ENCODE data around the gene NDFIP1. TPM values are rescaled to one million over a fixed set of nuclear protein-coding genes. Genes with fewer than 3 reads are reported as not detected.

Gene NDFIP1
- total RNA-seq, 1 experiment from 2014 or later, result 40.9 TPM

GRCh38 chr5:142178651-142179050 is 70.1 kb downstream of the NDFIP1 start:
- POLR2A ChIA-PET, result no interaction called here
- CTCF ChIA-PET, result interaction anchor here (0.6 to 0.7 kb wide), 2 partner anchors 128 to 333 kb away, joined by 3 to 5 read pairs; no protein-coding TSS in a partner anchor
- no peaks in the 10 kb centered on the region for H3K36me3 ChIP-seq (ENCODE audit: control insufficient read depth, insufficient read depth, low read length)
- in situ Hi-C loops (cut with HindIII; ENCODE audit: low pct_unique_long_range_greater_than_20kb, low sequenced_read_pairs) (no loop called here), intact Hi-C loops (cut with micrococcal nuclease; ENCODE audit: unreplicated experiment) (no loop called here)
- H3K4me1 ChIP-seq (ENCODE audit: control insufficient read depth, insufficient read depth, low read length), result no peaks in the 10 kb centered on the region
- H3K9me3 ChIP-seq (ENCODE audit: control insufficient read depth, insufficient read depth, low read depth, low read length), result no peaks in the 10 kb centered on the region
- no peak for ATAC-seq
- BruUV-seq (replicated peaks), result no TSS peak
- H3K27ac ChIP-seq (ENCODE audit: low read length), result no peak overlapping the region
- H3K4me3 ChIP-seq (ENCODE audit: low read depth in 2 of 2, low read length in 2 of 2), result no peak overlapping the region
- TF ChIP-seq SIN3A (IDR thresholded peaks at IDR 0.05; ENCODE audit: borderline replicate concordance, insufficient read depth, low read depth, low read length) (no peak), POLR2AphosphoS5 (IDR thresholded peaks at IDR 0.05; ENCODE audit: low read depth, low read length) (no peak), TCF7L2 (IDR thresholded peaks at IDR 0.05; ENCODE audit: low read depth, low read length) (no peak), REST (IDR thresholded peaks at IDR 0.05; ENCODE audit: insufficient read depth in 1 of 2, low read depth in 2 of 2, low read length in 1 of 2) (no peak), CTCF (IDR thresholded peaks at IDR 0.05) (no peak)
- H3K27me3 ChIP-seq (ENCODE audit: control insufficient read depth, insufficient read depth, low read length), result no peaks in the 10 kb centered on the region
- DNase-seq (ENCODE audit: low read depth, low spot score), result no peak

GRCh38 chr5:142179776-142180387 is 71.3 kb downstream of the NDFIP1 start:
- no TSS peak for BruUV-seq (replicated peaks)
- H3K36me3 ChIP-seq (ENCODE audit: control insufficient read depth, insufficient read depth, low read length), result no peaks in the 10 kb centered on the region
- H3K27ac ChIP-seq (ENCODE audit: low read length), result no peak overlapping the region; the same call in 1 of the 2 replicates
- no peaks in the 10 kb centered on the region for H3K27me3 ChIP-seq (ENCODE audit: control insufficient read depth, insufficient read depth, low read length)
- DNase-seq (ENCODE audit: low read depth, low spot score) (no peak), ATAC-seq (no peak)
- TF ChIP-seq POLR2AphosphoS5 (IDR thresholded peaks at IDR 0.05; ENCODE audit: low read depth, low read length) (no peak), REST (IDR thresholded peaks at IDR 0.05; ENCODE audit: insufficient read depth in 1 of 2, low read depth in 2 of 2, low read length in 1 of 2) (no peak), SIN3A (IDR thresholded peaks at IDR 0.05; ENCODE audit: borderline replicate concordance, insufficient read depth, low read depth, low read length) (no peak), CTCF (IDR thresholded peaks at IDR 0.05) (no peak), TCF7L2 (IDR thresholded peaks at IDR 0.05; ENCODE audit: low read depth, low read length) (no peak)
- POLR2A ChIA-PET, result no interaction called here
- in situ Hi-C loops (cut with HindIII; ENCODE audit: low pct_unique_long_range_greater_than_20kb, low sequenced_read_pairs), result no loop called here
- intact Hi-C loops (cut with micrococcal nuclease; ENCODE audit: unreplicated experiment), result no loop called here
- H3K9me3 ChIP-seq (ENCODE audit: control insufficient read depth, insufficient read depth, low read depth, low read length), result no peaks in the 10 kb centered on the region
- no peak overlapping the region for H3K4me3 ChIP-seq (ENCODE audit: low read depth in 2 of 2, low read length in 2 of 2)
- CTCF ChIA-PET, result no interaction called here
- no peaks in the 10 kb centered on the region for H3K4me1 ChIP-seq (ENCODE audit: control insufficient read depth, insufficient read depth, low read length)
